Measurements from ENCODE around the gene ZBP1. TPM values are rescaled to one million over a fixed set of nuclear protein-coding genes. Genes with fewer than 3 reads are reported as not detected.

Gene ZBP1
- total and polyA plus RNA-seq, 5 donors from 2014 or later: 12.4 to 67.0 (median 24.8) TPM

- H3K27ac Mint-ChIP-seq: no peak overlapping the region
- Histone ChIP-seq H3K4me3 (ENCODE audit: low read depth, low read length) (no peak overlapping the region), H3K27me3 (ENCODE audit: control insufficient read depth, insufficient read depth, low read length) (peaks cover 8% of the 10 kb centered on the region), H3K9me3 (ENCODE audit: control insufficient read depth in 2 of 2, low read length in 2 of 2) (no peaks in the 10 kb centered on the region), H3K27ac (ENCODE audit: insufficient read depth, low read length, poor library complexity, severe bottlenecking) (no peak overlapping the region), H3K36me3 (ENCODE audit: control insufficient read depth, insufficient read depth, low read length) (no peaks in the 10 kb centered on the region), H3K4me1 (ENCODE audit: control insufficient read depth, insufficient read depth, low read length, poor library complexity, severe bottlenecking) (no peaks in the 10 kb centered on the region)
- no peak for ATAC-seq (ENCODE audit: low read depth in 2 of 2)
- peaks cover 21% of the 10 kb centered on the region for H3K27me3 Mint-ChIP-seq
- H3K9me3 Mint-ChIP-seq: peaks cover 0 to 4% (median 0%) of the 10 kb centered on the region in 7 donors
- H3K4me3 Mint-ChIP-seq: no peak overlapping the region
- no peak for DNase-seq
- H3K4me1 Mint-ChIP-seq: no peaks in the 10 kb centered on the region
- H3K36me3 Mint-ChIP-seq: no peaks in the 10 kb centered on the region
Observed at GRCh38 chr20:57576617-57577550, 43.3 kb downstream of the ZBP1 start.

- no peaks in the 10 kb centered on the region for H3K36me3 ChIP-seq (ENCODE audit: control insufficient read depth, insufficient read depth, low read length)
- no peaks in the 10 kb centered on the region for H3K4me1 ChIP-seq (ENCODE audit: control insufficient read depth, insufficient read depth, low read length, poor library complexity, severe bottlenecking)
- no peaks in the 10 kb centered on the region for H3K36me3 Mint-ChIP-seq
- no peak overlapping the region for H3K4me3 ChIP-seq (ENCODE audit: low read depth, low read length)
- H3K4me3 Mint-ChIP-seq: no peak overlapping the region
- peaks cover 5% of the 10 kb centered on the region for H3K27me3 ChIP-seq (ENCODE audit: control insufficient read depth, insufficient read depth, low read length)
- no peaks in the 10 kb centered on the region for H3K9me3 ChIP-seq (ENCODE audit: control insufficient read depth in 2 of 2, low read length in 2 of 2)
- H3K9me3 Mint-ChIP-seq: peaks cover 0 to 4% (median 0%) of the 10 kb centered on the region in 7 donors
- H3K4me1 Mint-ChIP-seq: no peaks in the 10 kb centered on the region
- H3K27me3 Mint-ChIP-seq: peaks cover 23% of the 10 kb centered on the region
- no peak overlapping the region for H3K27ac Mint-ChIP-seq
- no peak overlapping the region for H3K27ac ChIP-seq (ENCODE audit: insufficient read depth, low read length, poor library complexity, severe bottlenecking)
- ATAC-seq (ENCODE audit: low read depth in 2 of 2) (no peak), DNase-seq (no peak)
Observed at GRCh38 chr20:57576002-57576401, 44.2 kb downstream of the ZBP1 start.

- H3K27ac Mint-ChIP-seq: no peak overlapping the region
- Histone ChIP-seq H3K36me3 (ENCODE audit: control insufficient read depth, insufficient read depth, low read length) (no peaks in the 10 kb centered on the region), H3K9me3 (ENCODE audit: control insufficient read depth in 2 of 2, low read length in 2 of 2) (no peaks in the 10 kb centered on the region), H3K27me3 (ENCODE audit: control insufficient read depth, insufficient read depth, low read length) (peaks cover 5% of the 10 kb centered on the region), H3K4me1 (ENCODE audit: control insufficient read depth, insufficient read depth, low read length, poor library complexity, severe bottlenecking) (no peaks in the 10 kb centered on the region), H3K27ac (ENCODE audit: insufficient read depth, low read length, poor library complexity, severe bottlenecking) (no peak overlapping the region), H3K4me3 (ENCODE audit: low read depth, low read length) (no peak overlapping the region)
- no peak overlapping the region for H3K4me3 Mint-ChIP-seq
- ATAC-seq (ENCODE audit: low read depth in 2 of 2) (no peak), DNase-seq (no peak)
- H3K27me3 Mint-ChIP-seq: peaks cover 23% of the 10 kb centered on the region
- no peaks in the 10 kb centered on the region for H3K4me1 Mint-ChIP-seq
- H3K9me3 Mint-ChIP-seq: peaks cover 0 to under 1% (median 0%) of the 10 kb centered on the region in 7 donors
- no peaks in the 10 kb centered on the region for H3K36me3 Mint-ChIP-seq
Observed at GRCh38 chr20:57574954-57575353, 45.3 kb downstream of the ZBP1 start.

DNA sequence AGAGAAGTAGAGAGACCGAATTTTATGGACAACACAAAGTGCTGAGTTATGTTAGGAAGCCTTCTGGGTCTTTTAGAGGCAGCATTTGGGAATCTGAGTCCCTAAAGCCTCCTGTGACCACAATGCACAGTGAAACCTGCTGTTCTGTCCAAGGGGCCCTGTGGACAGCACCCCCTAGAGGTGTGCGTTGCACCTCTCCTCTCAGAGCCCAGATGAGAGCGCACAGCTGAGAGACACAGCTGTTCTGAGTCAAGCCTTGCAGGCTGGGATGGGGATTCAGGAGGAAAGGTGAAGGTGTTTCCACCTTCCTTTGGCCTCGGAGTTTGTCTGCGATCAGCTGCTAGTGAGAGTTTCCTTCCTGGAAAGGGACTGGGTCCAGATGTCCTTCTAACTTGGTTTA lies 46.3 kb downstream of the ZBP1 start:
- no peak overlapping the region for H3K4me3 Mint-ChIP-seq
- ATAC-seq (ENCODE audit: low read depth in 2 of 2) (no peak), DNase-seq (no peak)

DNA sequence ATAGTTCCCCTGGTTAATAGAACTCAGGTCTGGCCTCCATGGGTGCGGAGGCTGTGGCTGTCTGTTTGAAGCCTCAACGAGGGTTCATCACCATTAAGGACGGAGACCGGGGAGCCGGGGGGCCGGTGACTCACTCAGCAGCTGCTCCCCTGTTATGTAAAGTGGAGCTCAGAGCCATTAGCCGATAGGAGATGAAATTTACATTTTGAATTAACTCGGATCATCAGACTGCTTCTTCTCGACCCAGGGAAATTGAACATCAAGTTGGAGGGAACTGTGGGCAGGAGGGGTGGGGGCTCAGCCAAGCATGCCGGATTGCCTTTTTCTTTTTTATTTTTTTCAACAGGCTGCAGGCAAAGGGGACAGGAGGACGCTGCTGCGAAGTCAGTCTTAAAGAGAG lies 47.0 kb downstream of the ZBP1 start:
- Histone ChIP-seq H3K4me1 (ENCODE audit: control insufficient read depth, insufficient read depth, low read length, poor library complexity, severe bottlenecking) (no peaks in the 10 kb centered on the region), H3K36me3 (ENCODE audit: control insufficient read depth, insufficient read depth, low read length) (no peaks in the 10 kb centered on the region), H3K9me3 (ENCODE audit: control insufficient read depth in 2 of 2, low read length in 2 of 2) (no peaks in the 10 kb centered on the region), H3K27ac (ENCODE audit: insufficient read depth, low read length, poor library complexity, severe bottlenecking) (no peak overlapping the region), H3K27me3 (ENCODE audit: control insufficient read depth, insufficient read depth, low read length) (peaks cover 5% of the 10 kb centered on the region), H3K4me3 (ENCODE audit: low read depth, low read length) (no peak overlapping the region)
- Mint-ChIP-seq H3K4me3 (no peak overlapping the region), H3K27ac (no peak overlapping the region), H3K4me1 (no peaks in the 10 kb centered on the region), H3K9me3 (no peaks in the 10 kb centered on the region), H3K36me3 (no peaks in the 10 kb centered on the region), H3K27me3 (peaks cover 19% of the 10 kb centered on the region)
- DNase-seq (no peak), ATAC-seq (ENCODE audit: low read depth in 2 of 2) (no peak)

More for the DNA sequence above, 46.3 kb downstream of the ZBP1 start:
- Mint-ChIP-seq H3K36me3 (no peaks in the 10 kb centered on the region), H3K4me1 (no peaks in the 10 kb centered on the region), H3K27ac (no peak overlapping the region), H3K27me3 (peaks cover 19% of the 10 kb centered on the region), H3K9me3 (no peaks in the 10 kb centered on the region)
- Histone ChIP-seq H3K4me3 (ENCODE audit: low read depth, low read length) (no peak overlapping the region), H3K36me3 (ENCODE audit: control insufficient read depth, insufficient read depth, low read length) (no peaks in the 10 kb centered on the region), H3K27me3 (ENCODE audit: control insufficient read depth, insufficient read depth, low read length) (peaks cover 5% of the 10 kb centered on the region), H3K9me3 (ENCODE audit: control insufficient read depth in 2 of 2, low read length in 2 of 2) (no peaks in the 10 kb centered on the region), H3K27ac (ENCODE audit: insufficient read depth, low read length, poor library complexity, severe bottlenecking) (no peak overlapping the region), H3K4me1 (ENCODE audit: control insufficient read depth, insufficient read depth, low read length, poor library complexity, severe bottlenecking) (no peaks in the 10 kb centered on the region)

DNA sequence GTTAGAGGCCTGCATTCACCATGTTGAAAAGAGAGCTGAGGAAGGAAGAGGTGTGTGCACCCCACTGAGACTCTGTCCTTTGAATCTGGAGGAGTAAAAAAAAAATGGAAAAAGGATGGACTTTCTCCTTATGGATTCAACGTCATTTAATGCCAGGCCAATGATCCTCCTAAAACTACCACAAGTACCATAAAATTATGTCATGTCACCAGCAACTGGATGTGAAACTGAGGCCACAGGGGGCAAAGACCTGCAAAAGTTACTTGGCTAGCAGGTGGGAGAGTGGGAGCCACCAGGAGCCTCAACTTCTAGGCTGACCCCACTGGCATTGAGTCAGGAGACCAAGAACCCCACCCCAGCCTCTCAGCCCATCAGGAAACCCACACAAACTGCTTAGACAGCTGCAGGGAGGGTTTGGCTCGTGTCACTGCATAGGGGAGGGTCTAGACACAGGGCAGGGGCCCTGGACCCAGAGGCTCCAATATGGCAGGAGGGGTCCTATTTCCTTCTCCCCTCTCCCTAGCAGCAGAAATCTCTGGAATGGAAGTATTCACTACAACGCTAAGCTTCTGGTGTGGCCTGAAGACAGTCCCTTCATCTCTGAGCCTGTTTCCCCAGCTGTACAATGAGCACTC lies 48.3 kb downstream of the ZBP1 start:
- Mint-ChIP-seq H3K27me3 (peaks cover 19% of the 10 kb centered on the region), H3K4me1 (no peaks in the 10 kb centered on the region), H3K9me3 (no peaks in the 10 kb centered on the region), H3K27ac (no peak overlapping the region), H3K4me3 (no peak overlapping the region), H3K36me3 (no peaks in the 10 kb centered on the region)
- H3K4me3 ChIP-seq (ENCODE audit: low read depth, low read length): no peak overlapping the region
- no peaks in the 10 kb centered on the region for H3K4me1 ChIP-seq (ENCODE audit: control insufficient read depth, insufficient read depth, low read length, poor library complexity, severe bottlenecking)
- no peak for ATAC-seq (ENCODE audit: low read depth in 2 of 2)
- H3K27me3 ChIP-seq (ENCODE audit: control insufficient read depth, insufficient read depth, low read length): peaks cover 2% of the 10 kb centered on the region
- no peaks in the 10 kb centered on the region for H3K9me3 ChIP-seq (ENCODE audit: control insufficient read depth in 2 of 2, low read length in 2 of 2)
- H3K27ac ChIP-seq (ENCODE audit: insufficient read depth, low read length, poor library complexity, severe bottlenecking): no peak overlapping the region
- DNase-seq: no peak
- no peaks in the 10 kb centered on the region for H3K36me3 ChIP-seq (ENCODE audit: control insufficient read depth, insufficient read depth, low read length)

DNA sequence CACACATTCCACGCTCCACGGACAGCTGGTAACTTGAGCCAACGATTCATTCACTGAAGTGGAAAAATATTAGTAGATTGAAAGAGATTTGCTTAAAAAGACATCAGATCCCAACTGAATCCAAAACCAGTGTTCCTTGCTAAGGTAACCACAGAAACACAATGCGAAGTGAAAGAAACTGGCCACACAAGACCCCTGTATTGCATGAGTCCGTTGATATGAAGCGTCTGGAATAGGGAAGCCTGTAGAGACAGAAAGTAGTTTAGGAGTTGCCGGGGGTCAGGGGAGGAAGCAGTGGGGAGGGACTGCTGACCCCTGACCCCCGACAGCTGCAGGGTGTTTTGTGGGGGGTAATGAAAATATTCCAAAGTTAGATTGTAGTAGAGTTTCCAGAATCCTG lies 49.3 kb downstream of the ZBP1 start:
- H3K27me3 ChIP-seq (ENCODE audit: control insufficient read depth, insufficient read depth, low read length): no peaks in the 10 kb centered on the region
- no peak for DNase-seq
- H3K9me3 Mint-ChIP-seq: no peaks in the 10 kb centered on the region
- H3K4me3 Mint-ChIP-seq: no peak overlapping the region
- no peaks in the 10 kb centered on the region for H3K36me3 ChIP-seq (ENCODE audit: control insufficient read depth, insufficient read depth, low read length)
- no peaks in the 10 kb centered on the region for H3K4me1 Mint-ChIP-seq
- no peak overlapping the region for H3K27ac ChIP-seq (ENCODE audit: insufficient read depth, low read length, poor library complexity, severe bottlenecking)
- no peaks in the 10 kb centered on the region for H3K4me1 ChIP-seq (ENCODE audit: control insufficient read depth, insufficient read depth, low read length, poor library complexity, severe bottlenecking)
- H3K27me3 Mint-ChIP-seq: peaks cover 19% of the 10 kb centered on the region
- no peak overlapping the region for H3K4me3 ChIP-seq (ENCODE audit: low read depth, low read length)
- no peak for ATAC-seq (ENCODE audit: low read depth in 2 of 2)
- H3K9me3 ChIP-seq (ENCODE audit: control insufficient read depth in 2 of 2, low read length in 2 of 2): no peaks in the 10 kb centered on the region
- H3K27ac Mint-ChIP-seq: no peak overlapping the region
- H3K36me3 Mint-ChIP-seq: no peaks in the 10 kb centered on the region

Measured in CD4-positive, CD25-positive, alpha-beta regulatory T cell (primary cell).